Vagina (tissue), 2 donors: Measurements from ENCODE around the gene WWC2.

Experiments used
- POLR2AphosphoS5 ChIP-seq, 2 donors: sonication (generic); formaldehyde crosslinking; IDR thresholded peaks; one replicate each; pipeline ENCODE4 v1.9.0; 2017; ENCODE audit warnings: antibody characterized with exemption in 2 of 2, mild to moderate bottlenecking in 2 of 2, low read depth in 1 of 2; ENCODE audit not compliant: insufficient read depth in 1 of 2
- TF ChIP-seq, protein P1 (sequence below), 3 experiments: fragments of 450-650 bp in 2 of 3; fragments of 200-600 bp in 1 of 3; sonication (generic) in 1 of 3; IDR thresholded peaks; one replicate each; pipeline ENCODE4 v1.5.1; 2017 to 2019; ENCODE audit warnings: antibody characterized with exemption in 3 of 3, mild to moderate bottlenecking in 2 of 3, moderate library complexity in 2 of 3

DNA sequence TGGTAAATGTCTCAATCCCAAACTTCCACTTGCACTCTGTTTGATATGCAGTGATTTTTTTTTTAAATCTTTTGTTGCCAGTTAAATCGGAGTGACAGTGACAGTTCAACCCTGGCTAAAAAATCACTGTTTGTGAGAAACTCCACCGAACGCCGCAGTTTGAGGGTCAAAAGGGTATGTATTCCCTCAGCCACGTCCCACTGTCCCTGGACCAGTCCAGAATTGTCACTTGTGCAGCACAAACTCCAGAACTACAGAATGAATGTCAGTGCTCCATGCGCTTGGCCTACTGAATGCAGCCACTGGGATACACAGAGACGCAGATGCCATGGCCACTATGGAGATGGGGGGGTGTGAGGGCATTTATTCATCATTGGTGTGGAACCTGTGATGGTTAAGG is 186.8 kb downstream of the WWC2 start:
- TF ChIP-seq, protein P1, sequence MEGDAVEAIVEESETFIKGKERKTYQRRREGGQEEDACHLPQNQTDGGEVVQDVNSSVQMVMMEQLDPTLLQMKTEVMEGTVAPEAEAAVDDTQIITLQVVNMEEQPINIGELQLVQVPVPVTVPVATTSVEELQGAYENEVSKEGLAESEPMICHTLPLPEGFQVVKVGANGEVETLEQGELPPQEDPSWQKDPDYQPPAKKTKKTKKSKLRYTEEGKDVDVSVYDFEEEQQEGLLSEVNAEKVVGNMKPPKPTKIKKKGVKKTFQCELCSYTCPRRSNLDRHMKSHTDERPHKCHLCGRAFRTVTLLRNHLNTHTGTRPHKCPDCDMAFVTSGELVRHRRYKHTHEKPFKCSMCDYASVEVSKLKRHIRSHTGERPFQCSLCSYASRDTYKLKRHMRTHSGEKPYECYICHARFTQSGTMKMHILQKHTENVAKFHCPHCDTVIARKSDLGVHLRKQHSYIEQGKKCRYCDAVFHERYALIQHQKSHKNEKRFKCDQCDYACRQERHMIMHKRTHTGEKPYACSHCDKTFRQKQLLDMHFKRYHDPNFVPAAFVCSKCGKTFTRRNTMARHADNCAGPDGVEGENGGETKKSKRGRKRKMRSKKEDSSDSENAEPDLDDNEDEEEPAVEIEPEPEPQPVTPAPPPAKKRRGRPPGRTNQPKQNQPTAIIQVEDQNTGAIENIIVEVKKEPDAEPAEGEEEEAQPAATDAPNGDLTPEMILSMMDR (IDR thresholded peaks at IDR 0.05): no peak
- TF ChIP-seq POLR2AphosphoS5 (IDR thresholded peaks at IDR 0.05; ENCODE audit: insufficient read depth in 1 of 2, low read depth in 1 of 2): no peak
